Activated CD8-positive, alpha-beta memory T cell treated with anti-CD3 and anti-CD28 coated beads, Interleukin-2, amount 10 ng/mL, durations not matched to agents 7 days and 5 days (primary cell): Measurements from ENCODE around the gene TRPM2. TPM values are rescaled to one million over a fixed set of nuclear protein-coding genes. Genes with fewer than 3 reads are reported as not detected.
"Not testable (repeated sequence)": the region's sequence is repeated elsewhere in the genome, so short reads cannot be mapped to it uniquely, and the experiment has no call there.

Experiments used
- ATAC-seq: fragments of 150-1000 bp; cut with Tn5 transposase; one replicate; pipeline ENCODE4 v1.10.0; 2021; ENCODE audit warnings: moderate library complexity
- CTCF ChIA-PET: fragments of 350-600 bp; sonication (Branson Sonifier 250); formaldehyde crosslinking; loops from one replicate; lab custom pipeline; 2021; ENCODE audit warnings: antibody characterized with exemption; lab: Charles Lee
- DNase-seq: peaks from one replicate; pipeline ENCODE4 v3.0.0-alpha.2; 2020
- H3K27ac Mint-ChIP-seq: one replicate; pipeline ENCODE4 v1.8.0; 2021; ENCODE audit warnings: mild to moderate bottlenecking, mixed read lengths
- H3K27me3 Mint-ChIP-seq: one replicate; pipeline ENCODE4 v1.8.0; 2021; ENCODE audit warnings: mixed read lengths
- H3K36me3 Mint-ChIP-seq: one replicate; pipeline ENCODE4 v1.8.0; 2021; ENCODE audit warnings: mild to moderate bottlenecking, mixed read lengths
- H3K4me1 Mint-ChIP-seq: one replicate; pipeline ENCODE4 v1.8.0; 2021; ENCODE audit warnings: mixed read lengths
- H3K4me3 Mint-ChIP-seq: one replicate; pipeline ENCODE4 v1.8.0; 2021; ENCODE audit warnings: mild to moderate bottlenecking, moderate library complexity, mixed read lengths
- H3K9me3 Mint-ChIP-seq: one replicate; pipeline ENCODE4 v1.8.0; 2022; ENCODE audit warnings: low read depth, mixed read lengths
- total RNA-seq, 2 experiments: library from RNA; stranded (reverse); gene quantifications; one replicate each; pipeline ENCODE4 v1.2.3, GENCODE V29; 2021

TRPM2 gene
- total RNA-seq, 2 experiments from 2014 or later, result 21.2 to 32.7 TPM

DNA sequence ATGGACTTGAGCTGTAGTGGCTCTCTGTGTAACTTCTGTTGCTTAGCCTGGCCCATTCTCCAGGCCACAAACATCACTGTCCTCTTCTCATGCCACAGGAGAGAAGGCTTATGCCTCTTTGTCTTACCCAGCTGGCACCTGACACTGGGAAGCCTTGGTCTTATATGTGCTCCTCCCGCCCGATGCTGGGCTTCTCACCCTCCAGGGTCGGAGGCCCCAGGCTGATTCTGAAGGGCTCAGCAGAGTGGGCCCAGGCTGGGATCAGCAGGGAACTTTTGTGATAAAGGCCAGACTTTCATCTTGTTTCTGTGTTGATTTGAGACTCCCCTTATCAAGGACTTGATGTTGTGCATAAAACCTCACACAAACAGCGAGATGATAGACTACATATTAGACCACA is 29.8 kb downstream of the TRPM2 start:
- Mint-ChIP-seq H3K4me1 (no peaks in the 10 kb centered on the region), H3K4me3 (no peak overlapping the region), H3K36me3 (peaks cover 70% of the 10 kb centered on the region), H3K27ac (no peak overlapping the region), H3K9me3 (peaks cover 17% of the 10 kb centered on the region), H3K27me3 (peaks cover 2% of the 10 kb centered on the region)
- DNase-seq (peak; percentile 19), ATAC-seq (no peak)
- CTCF ChIA-PET, result no interaction called here

DNA sequence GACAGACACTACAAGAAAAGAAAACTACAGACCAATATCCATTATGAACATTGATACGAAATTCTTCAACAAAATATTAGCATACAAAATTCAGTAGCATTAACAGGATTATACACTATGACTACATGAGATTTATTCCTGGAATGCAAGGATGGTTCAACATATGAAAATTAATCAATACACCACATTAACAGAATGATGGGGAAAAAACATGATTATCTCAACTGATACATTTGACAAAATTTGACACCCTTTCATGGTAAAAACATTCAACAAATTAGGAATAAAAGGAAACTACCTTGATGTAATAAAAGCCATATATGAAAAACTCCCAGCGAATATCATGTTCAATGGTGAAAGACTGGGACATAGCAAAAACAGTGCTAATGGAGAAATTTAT is 31.5 kb downstream of the TRPM2 start:
- Mint-ChIP-seq H3K27ac (no peak overlapping the region), H3K36me3 (peaks cover 61% of the 10 kb centered on the region), H3K9me3 (peaks cover 17% of the 10 kb centered on the region), H3K4me1 (no peaks in the 10 kb centered on the region), H3K27me3 (peaks cover 2% of the 10 kb centered on the region), H3K4me3 (no peak overlapping the region)
- no peak for ATAC-seq
- DNase-seq, result no peak
- CTCF ChIA-PET, result no interaction called here

DNA sequence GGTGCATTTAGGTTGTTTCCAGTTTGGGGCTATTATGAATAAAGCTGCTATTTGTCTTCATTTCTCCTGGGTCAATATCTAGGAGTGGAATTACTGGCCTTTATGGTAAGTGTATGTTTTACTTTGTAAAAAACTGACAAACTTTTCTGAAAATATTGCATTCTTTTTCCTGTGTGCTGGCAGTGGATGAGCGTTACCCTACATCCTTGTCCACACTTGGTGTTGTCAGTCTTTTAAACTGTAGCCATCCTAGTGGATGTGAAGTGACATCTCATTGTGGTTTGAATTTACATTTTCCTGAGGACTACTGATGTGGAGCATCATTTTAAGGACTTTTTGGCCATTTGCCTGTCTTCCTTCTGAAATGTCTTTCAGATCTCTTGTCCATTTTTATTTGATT is 35.9 kb downstream of the TRPM2 start:
- Mint-ChIP-seq H3K27ac (no peak overlapping the region), H3K36me3 (peaks cover 33% of the 10 kb centered on the region)

DNA sequence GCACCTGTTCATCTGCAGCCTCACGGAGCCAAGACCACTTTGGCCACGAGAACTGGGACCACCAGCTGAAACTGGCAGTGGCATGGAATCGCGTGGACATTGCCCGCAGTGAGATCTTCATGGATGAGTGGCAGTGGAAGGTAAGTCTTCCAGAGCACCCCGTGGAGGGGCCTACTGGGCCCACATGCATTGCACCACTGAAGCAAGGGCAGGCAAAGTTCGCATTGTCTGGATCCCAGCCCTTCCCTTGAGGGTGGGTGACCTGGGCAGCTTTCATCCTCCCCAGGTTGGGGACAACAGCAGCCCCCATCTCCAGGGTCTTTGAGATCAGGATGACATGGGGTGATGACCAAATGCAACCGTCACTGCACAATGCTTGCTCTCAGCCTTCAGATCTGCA is 37.5 kb downstream of the TRPM2 start:
- CTCF ChIA-PET, result no interaction called here
- ATAC-seq (no peak), DNase-seq (peak; percentile 15)
- H3K4me3 Mint-ChIP-seq, result no peak overlapping the region
- H3K36me3 Mint-ChIP-seq, result peaks cover 19% of the 10 kb centered on the region
- H3K27ac Mint-ChIP-seq, result no peak overlapping the region
- peaks cover 2% of the 10 kb centered on the region for H3K27me3 Mint-ChIP-seq
- peaks cover 6% of the 10 kb centered on the region for H3K4me1 Mint-ChIP-seq
- no peaks in the 10 kb centered on the region for H3K9me3 Mint-ChIP-seq

More for the DNA sequence above, 35.9 kb downstream of the TRPM2 start:
- DNase-seq (no peak), ATAC-seq (no peak)
- peaks cover 6% of the 10 kb centered on the region for H3K9me3 Mint-ChIP-seq
- CTCF ChIA-PET, result no interaction called here
- no peaks in the 10 kb centered on the region for H3K4me1 Mint-ChIP-seq
- H3K27me3 Mint-ChIP-seq, result peaks cover 2% of the 10 kb centered on the region
- H3K4me3 Mint-ChIP-seq, result no peak overlapping the region

DNA sequence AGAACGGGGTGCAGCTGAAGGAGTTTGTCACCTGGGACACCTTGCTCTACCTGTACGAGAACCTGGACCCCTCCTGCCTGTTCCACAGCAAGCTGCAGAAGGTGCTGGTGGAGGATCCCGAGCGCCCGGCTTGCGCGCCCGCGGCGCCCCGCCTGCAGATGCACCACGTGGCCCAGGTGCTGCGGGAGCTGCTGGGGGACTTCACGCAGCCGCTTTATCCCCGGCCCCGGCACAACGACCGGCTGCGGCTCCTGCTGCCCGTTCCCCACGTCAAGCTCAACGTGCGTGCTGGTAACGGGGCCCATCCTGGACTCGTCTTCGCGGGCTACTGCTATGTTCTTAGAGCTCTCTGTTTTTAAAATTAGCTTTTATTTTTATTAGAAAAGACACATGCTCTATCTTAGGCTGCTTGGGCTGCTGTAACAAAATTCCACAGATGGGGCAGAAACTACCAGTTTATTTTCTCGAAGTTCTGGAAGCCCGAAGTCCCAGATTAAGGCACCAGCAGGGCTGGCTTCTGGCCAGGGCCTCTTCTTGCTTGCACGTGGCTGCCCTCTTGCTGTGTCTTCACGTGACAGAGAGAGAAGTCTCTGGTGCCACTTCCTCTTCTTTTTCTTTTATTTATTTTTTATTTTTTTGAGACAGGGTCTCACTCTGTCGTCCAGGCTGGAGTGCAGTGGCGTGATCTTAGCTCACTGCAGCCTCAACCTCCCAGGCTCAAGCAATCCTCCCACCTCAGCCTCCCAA is 38.1 kb downstream of the TRPM2 start:
- Mint-ChIP-seq H3K4me3 (no peak overlapping the region), H3K4me1 (peaks cover 6% of the 10 kb centered on the region), H3K36me3 (peaks cover 16% of the 10 kb centered on the region), H3K27me3 (peaks cover 2% of the 10 kb centered on the region), H3K9me3 (no peaks in the 10 kb centered on the region), H3K27ac (no peak overlapping the region)
- DNase-seq, result peak; percentile 23
- ATAC-seq, result no peak
- CTCF ChIA-PET, result no interaction called here

DNA sequence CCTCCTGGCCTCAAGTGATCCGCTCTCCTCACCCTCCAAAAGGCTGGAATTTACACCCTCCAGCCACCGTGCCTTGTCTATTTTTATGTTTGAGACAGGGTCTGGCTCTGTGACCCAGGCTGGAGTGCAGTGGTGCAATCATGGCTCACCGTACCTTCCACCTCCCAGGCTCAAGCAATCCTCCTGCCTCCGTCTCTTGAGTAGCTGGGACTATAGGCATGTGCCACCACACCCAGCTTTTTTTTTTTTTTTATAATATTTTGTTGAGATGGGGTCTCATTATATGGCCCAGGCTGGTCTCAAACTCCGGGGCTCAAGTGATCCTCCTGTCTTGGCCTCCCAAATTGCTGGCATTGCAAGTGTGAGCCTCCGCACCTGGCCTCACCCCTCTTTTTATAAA is 38.8 kb downstream of the TRPM2 start:
- Mint-ChIP-seq H3K27me3 (peaks cover under 1% of the 10 kb centered on the region), H3K4me1 (peaks cover 6% of the 10 kb centered on the region), H3K4me3 (no peak overlapping the region), H3K27ac (no peak overlapping the region), H3K9me3 (no peaks in the 10 kb centered on the region), H3K36me3 (peaks cover 15% of the 10 kb centered on the region)
- CTCF ChIA-PET, result no interaction called here
- no peak for ATAC-seq
- DNase-seq, result peak; percentile 4

DNA sequence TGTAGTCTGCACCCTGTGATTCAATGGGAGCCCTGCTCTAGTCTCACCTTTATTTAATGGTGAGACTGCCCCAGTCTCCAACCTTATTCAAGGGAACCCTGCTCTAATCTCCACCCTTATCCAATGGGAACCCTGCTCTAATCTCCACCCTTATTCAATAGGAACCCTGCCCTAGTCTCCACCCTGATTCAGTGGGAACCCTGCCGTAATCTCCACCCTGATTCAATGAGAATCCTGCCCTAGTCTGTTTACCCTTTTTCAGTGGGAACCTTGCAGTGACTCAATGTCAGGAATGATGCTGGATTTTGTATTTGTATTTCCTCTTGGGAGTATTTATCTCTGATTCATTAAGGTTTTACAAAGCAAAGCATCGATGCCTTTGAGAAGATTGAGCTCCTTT is 39.5 kb downstream of the TRPM2 start:
- CTCF ChIA-PET, result no interaction called here
- ATAC-seq (no peak), DNase-seq (no peak)
- Mint-ChIP-seq H3K4me1 (peaks cover 6% of the 10 kb centered on the region), H3K36me3 (peaks cover 15% of the 10 kb centered on the region), H3K4me3 (no peak overlapping the region), H3K9me3 (no peaks in the 10 kb centered on the region), H3K27me3 (no peaks in the 10 kb centered on the region), H3K27ac (no peak overlapping the region)

DNA sequence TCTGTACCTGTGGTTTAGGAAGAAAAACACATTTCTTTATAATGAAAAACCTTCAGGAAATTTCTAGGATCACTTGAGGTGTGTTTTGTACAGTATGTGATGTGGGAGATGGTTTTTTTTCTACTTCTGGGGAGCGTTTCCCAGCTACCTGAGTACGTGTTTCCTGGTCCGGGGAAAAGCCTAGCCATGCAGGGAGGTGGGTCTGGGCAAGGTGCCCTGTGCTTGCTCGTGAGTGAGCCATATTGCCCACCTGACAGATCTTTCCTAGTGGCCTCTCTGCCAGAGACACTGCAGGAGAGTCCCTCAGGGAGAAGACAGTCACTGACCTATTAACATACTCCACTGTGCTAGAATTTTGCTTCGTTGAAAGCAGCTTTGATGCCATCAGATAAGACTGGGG is 41.3 kb downstream of the TRPM2 start:
- Mint-ChIP-seq H3K9me3 (no peaks in the 10 kb centered on the region), H3K4me1 (peaks cover 6% of the 10 kb centered on the region), H3K36me3 (peaks cover 12% of the 10 kb centered on the region), H3K27ac (peak overlapping the region; percentile 32), H3K4me3 (no peak overlapping the region), H3K27me3 (no peaks in the 10 kb centered on the region)
- CTCF ChIA-PET, result interaction anchor here (1.4 kb wide), 1 partner anchor 399 kb away, joined by 4 read pairs; no protein-coding TSS in a partner anchor
- ATAC-seq (no peak), DNase-seq (peak; percentile 18)

DNA sequence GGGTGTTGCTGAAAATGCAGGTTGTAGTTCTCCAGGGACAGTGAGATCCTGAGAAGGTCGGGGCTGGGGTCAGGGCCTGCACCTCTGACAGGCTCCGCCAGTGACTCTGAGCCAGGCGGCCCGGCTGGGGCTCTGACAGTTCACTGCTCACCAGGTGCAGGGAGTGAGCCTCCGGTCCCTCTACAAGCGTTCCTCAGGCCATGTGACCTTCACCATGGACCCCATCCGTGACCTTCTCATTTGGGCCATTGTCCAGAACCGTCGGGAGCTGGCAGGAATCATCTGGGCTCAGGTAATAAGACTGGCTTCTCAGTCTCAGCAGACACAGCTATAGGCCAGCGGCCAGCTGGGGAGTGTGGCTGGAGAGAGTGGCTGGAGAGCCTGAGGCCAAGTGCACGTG is 41.8 kb downstream of the TRPM2 start:
- Mint-ChIP-seq H3K9me3 (no peaks in the 10 kb centered on the region), H3K27me3 (no peaks in the 10 kb centered on the region), H3K36me3 (peaks cover 8% of the 10 kb centered on the region), H3K4me3 (no peak overlapping the region), H3K4me1 (peaks cover 6% of the 10 kb centered on the region), H3K27ac (peak overlapping the region; percentile 32)
- CTCF ChIA-PET, result no interaction called here
- DNase-seq (peak; percentile 35), ATAC-seq (no peak)

DNA sequence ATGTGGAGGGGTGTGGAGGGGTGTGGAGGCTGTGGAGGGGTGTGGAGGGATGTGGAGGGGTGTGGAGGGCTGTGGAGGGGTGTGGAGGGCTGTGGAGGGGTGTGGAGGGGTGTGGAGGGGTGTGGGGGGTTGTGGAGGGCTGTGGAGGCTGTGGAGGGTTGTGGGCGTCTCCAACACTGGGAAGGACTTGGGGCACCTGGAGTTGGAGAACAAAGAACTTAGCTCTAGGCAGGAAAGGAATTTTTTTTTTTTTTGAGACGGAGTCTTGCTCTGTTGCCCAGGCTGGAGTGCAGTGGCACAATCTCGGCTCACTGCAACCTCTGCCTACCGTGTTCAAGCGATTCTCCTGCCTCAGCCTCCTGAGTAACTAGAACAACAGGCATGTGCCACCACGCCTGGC is 43.4 kb downstream of the TRPM2 start:
- CTCF ChIA-PET, H3K27ac Mint-ChIP-seq, H3K4me1 Mint-ChIP-seq, H3K27me3 Mint-ChIP-seq, H3K4me3 Mint-ChIP-seq, ATAC-seq, DNase-seq, H3K9me3 Mint-ChIP-seq, H3K36me3 Mint-ChIP-seq: not testable (repeated sequence)

DNA sequence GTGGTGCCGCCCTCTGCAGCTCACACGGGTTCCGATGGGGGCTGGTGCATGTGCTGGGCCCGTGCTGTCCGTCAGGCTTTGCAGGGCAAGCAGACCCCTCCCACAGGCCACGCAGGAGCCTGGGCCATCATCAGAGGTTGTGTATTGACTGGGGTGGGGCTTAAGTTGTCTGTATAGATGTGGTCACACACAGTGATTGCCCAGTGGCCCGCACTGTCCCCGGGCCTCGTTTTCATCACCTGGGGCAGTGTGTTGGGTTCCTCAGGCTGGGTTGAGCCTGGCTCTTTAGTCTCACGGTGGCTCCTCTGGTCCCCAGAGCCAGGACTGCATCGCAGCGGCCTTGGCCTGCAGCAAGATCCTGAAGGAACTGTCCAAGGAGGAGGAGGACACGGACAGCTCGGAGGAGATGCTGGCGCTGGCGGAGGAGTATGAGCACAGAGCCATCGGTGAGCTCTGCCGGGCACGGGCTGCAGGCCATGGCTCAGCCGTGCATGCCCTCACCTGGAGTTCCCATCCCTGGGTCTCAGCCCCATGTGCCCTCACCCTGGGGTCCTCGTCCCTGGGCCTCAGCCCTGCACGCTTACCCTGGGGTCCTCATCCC is 44.1 kb downstream of the TRPM2 start:
- Mint-ChIP-seq H3K36me3 (peaks cover 2% of the 10 kb centered on the region), H3K4me1 (peaks cover 6% of the 10 kb centered on the region), H3K9me3 (no peaks in the 10 kb centered on the region), H3K4me3 (no peak overlapping the region), H3K27ac (no peak overlapping the region), H3K27me3 (no peaks in the 10 kb centered on the region)
- peak; percentile 20 for ATAC-seq
- peak; percentile 31 for DNase-seq
- CTCF ChIA-PET, result no interaction called here

DNA sequence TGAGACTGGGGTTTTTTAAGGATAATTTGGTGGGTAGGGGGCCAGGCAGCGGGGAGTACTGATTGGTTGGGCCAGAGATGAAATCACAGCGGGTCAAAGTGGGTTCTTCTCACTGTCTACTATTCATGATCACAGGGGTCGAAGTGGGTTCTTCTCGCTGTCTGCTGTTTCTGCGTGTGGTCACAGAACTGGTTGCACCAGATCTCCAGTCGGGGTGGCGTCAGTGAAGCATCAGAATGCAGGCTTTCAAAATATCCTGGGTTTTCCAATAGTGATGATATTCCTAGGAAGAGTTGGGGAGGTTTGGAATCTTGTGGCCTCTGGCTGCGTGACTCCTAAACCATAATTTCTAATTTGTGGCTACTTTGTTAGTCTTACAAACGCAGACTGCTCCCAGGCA is 45.1 kb downstream of the TRPM2 start:
- peaks cover 6% of the 10 kb centered on the region for H3K4me1 Mint-ChIP-seq
- H3K36me3 Mint-ChIP-seq, result peaks cover 5% of the 10 kb centered on the region
- H3K9me3 Mint-ChIP-seq, result no peaks in the 10 kb centered on the region
- CTCF ChIA-PET, result no interaction called here
- H3K4me3 Mint-ChIP-seq, result no peak overlapping the region
- H3K27me3 Mint-ChIP-seq, result no peaks in the 10 kb centered on the region
- H3K27ac Mint-ChIP-seq, result no peak overlapping the region
- ATAC-seq (no peak), DNase-seq (peak; percentile 21)

DNA sequence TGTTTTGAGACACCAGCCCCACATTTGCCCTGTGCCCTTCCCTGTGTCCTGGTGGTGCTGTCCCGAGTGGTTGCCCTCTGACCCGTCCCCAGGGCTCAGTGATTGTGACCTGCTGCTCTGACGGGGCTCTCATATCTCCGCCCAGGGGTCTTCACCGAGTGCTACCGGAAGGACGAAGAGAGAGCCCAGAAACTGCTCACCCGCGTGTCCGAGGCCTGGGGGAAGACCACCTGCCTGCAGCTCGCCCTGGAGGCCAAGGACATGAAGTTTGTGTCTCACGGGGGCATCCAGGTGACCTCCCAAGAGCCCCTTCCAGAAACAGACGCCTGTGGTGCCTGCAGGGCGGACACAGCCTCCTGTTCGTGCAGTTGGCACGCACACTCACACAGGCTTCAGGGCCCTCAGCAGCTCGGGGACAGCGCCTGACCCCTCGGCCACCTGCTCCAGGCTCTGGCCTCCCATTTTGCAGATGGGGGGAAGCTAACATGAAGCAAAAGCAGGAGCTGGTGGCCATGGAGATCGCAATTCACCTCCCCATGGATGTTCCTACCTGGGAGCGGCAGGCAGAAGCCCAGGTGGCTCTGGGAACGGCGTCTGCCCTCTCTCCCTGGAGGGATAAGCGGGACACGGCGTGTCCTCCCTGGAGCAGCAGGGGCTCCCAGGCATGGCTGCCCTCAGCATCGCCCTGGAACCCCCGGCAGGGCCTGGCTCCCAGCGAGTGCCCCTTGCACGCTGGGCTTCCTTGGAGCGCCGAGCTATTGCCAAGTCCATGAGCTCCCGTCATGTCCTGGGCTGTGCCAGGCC is 45.9 kb downstream of the TRPM2 start:
- Mint-ChIP-seq H3K36me3 (peaks cover 5% of the 10 kb centered on the region), H3K9me3 (no peaks in the 10 kb centered on the region), H3K27me3 (no peaks in the 10 kb centered on the region), H3K4me3 (no peak overlapping the region), H3K27ac (no peak overlapping the region), H3K4me1 (peaks cover 6% of the 10 kb centered on the region)
- ATAC-seq (no peak), DNase-seq (peak; percentile 36)
- CTCF ChIA-PET, result no interaction called here
